ENCODE data around the gene RPRD1B.
A peak's percentile ranks its signal among the peaks of the same experiment; 100 is the strongest.

DNA sequence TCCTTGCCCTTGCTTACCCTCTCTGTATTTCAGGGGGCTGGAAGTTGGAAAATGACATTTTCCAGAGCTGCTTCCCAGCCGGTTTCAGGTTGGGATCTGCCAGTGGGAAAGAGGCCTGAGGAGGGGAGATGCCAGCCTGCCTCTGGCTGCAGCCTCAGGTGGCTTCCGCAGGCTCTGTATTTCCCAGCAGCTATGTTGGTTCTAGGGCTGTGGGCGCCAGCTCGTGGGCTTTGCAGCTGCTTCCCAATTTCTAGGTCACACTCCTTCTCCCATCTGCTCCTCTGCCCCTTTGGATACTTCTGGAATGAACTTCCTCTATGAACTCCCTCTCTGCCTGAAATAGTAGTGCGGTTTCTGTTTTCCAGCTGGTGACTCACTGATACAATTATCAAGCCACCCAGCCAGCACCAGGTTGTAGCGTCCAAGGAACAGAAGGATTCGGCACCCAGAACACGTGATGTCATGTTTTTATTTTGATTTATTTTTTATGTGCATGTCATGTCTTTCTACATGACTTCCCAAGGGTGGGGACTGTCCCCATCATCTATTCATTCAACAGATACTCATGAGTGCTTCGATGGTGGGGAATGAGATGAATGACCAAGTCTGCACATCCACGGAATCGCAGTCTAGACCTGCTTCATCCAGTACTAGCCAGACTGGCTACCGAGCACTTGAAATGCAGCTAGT is 93.5 kb downstream of the RPRD1B start:
- no peak; the same call in 1 of the 2 replicates for TF ChIP-seq BHLHE40 (IDR thresholded peaks at IDR 0.05; ENCODE audit: low read depth, low read length)
- no peak for TF ChIP-seq POLR2A (IDR thresholded peaks at IDR 0.05; ENCODE audit: low read depth, low read length)
- TF ChIP-seq, protein P1, sequence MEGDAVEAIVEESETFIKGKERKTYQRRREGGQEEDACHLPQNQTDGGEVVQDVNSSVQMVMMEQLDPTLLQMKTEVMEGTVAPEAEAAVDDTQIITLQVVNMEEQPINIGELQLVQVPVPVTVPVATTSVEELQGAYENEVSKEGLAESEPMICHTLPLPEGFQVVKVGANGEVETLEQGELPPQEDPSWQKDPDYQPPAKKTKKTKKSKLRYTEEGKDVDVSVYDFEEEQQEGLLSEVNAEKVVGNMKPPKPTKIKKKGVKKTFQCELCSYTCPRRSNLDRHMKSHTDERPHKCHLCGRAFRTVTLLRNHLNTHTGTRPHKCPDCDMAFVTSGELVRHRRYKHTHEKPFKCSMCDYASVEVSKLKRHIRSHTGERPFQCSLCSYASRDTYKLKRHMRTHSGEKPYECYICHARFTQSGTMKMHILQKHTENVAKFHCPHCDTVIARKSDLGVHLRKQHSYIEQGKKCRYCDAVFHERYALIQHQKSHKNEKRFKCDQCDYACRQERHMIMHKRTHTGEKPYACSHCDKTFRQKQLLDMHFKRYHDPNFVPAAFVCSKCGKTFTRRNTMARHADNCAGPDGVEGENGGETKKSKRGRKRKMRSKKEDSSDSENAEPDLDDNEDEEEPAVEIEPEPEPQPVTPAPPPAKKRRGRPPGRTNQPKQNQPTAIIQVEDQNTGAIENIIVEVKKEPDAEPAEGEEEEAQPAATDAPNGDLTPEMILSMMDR (conservative IDR thresholded peaks at IDR 0.05; ENCODE audit: low read depth, low read length) = no peak
- no peak for TF ChIP-seq CEBPB (IDR thresholded peaks at IDR 0.05; ENCODE audit: low read depth, low read length)
- no peak for TF ChIP-seq ELK1 (IDR thresholded peaks at IDR 0.05; ENCODE audit: borderline replicate concordance, low read depth, low read length)
- no peak for TF ChIP-seq MAFK (IDR thresholded peaks at IDR 0.05; ENCODE audit: low read depth, low read length)
- TF ChIP-seq, protein P2, sequence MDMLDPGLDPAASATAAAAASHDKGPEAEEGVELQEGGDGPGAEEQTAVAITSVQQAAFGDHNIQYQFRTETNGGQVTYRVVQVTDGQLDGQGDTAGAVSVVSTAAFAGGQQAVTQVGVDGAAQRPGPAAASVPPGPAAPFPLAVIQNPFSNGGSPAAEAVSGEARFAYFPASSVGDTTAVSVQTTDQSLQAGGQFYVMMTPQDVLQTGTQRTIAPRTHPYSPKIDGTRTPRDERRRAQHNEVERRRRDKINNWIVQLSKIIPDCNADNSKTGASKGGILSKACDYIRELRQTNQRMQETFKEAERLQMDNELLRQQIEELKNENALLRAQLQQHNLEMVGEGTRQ (IDR thresholded peaks at IDR 0.05; ENCODE audit: low read depth, low read length) = peak; percentile 78
- TF ChIP-seq RCOR1 (IDR thresholded peaks at IDR 0.05; ENCODE audit: insufficient replicate concordance, low read length) = no peak
- no peak for TF ChIP-seq RAD21 (IDR thresholded peaks at IDR 0.05; ENCODE audit: low read length)
- TF ChIP-seq NFE2L2 (IDR thresholded peaks at IDR 0.05; ENCODE audit: low read depth, low read length) = no peak
- no peak for TF ChIP-seq MAZ (IDR thresholded peaks at IDR 0.05; ENCODE audit: borderline replicate concordance, low read depth, low read length)

All from IMR-90 (cell line).